Lower leg skin (tissue), 3 donors: Measurements from ENCODE around the gene SPTAN1.

Source experiments
- CTCF ChIP-seq, 3 donors: fragments of 450-650 bp; IDR thresholded peaks; one replicate each; pipeline ENCODE4 v1.5.1; 2016; ENCODE audit warnings: antibody characterized with exemption in 3 of 3, mild to moderate bottlenecking in 3 of 3, moderate library complexity in 2 of 3
- POLR2A ChIP-seq, 2 donors: fragments of 450-650 bp; IDR thresholded peaks; one replicate each; pipeline ENCODE4 v1.6.1; 2016 to 2017; ENCODE audit warnings: antibody characterized with exemption in 2 of 2, mild to moderate bottlenecking in 1 of 2, moderate library complexity in 1 of 2

- TF ChIP-seq CTCF (IDR thresholded peaks at IDR 0.05) (no peak), POLR2A (IDR thresholded peaks at IDR 0.05) (no peak)
These were observed 28.3 kb downstream of the SPTAN1 start for GRCh38 chr9:128580731-128581130.
